MM.1S (cell line): ENCODE results near the gene ZFYVE28.

Experiments
- DNase-seq: peaks from one replicate; pipeline ENCODE4 v3.0.0-alpha.2; 2015
- H2AFZ ChIP-seq: fragments of 300-600 bp; sonication (generic); 2 replicates; pipeline ENCODE4 v1.6.0; 2016; ENCODE audit warnings: antibody characterized with exemption, low read length
- H3F3A ChIP-seq: fragments of 300-600 bp; sonication (generic); 2 replicates; pipeline ENCODE4 v1.6.1; 2016; ENCODE audit warnings: mild to moderate bottlenecking, antibody characterized with exemption, low read length, moderate library complexity, mixed read lengths; ENCODE audit not compliant: insufficient read depth
- H3K27ac ChIP-seq: fragments of 300-600 bp; sonication (generic); 2 replicates; pipeline ENCODE4 v1.5.1; 2016; ENCODE audit warnings: mild to moderate bottlenecking, low read length
- H3K27me3 ChIP-seq: fragments of 300-600 bp; sonication (generic); replicated peaks from 2 replicates; pipeline ENCODE4 v1.6.0; 2016; ENCODE audit warnings: low read length; ENCODE audit not compliant: insufficient read depth
- H3K36me3 ChIP-seq: fragments of 300-600 bp; sonication (generic); replicated peaks from 2 replicates; pipeline ENCODE4 v1.6.1; 2016; ENCODE audit warnings: mild to moderate bottlenecking, low read length, mixed read lengths; ENCODE audit not compliant: insufficient read depth
- H3K4me1 ChIP-seq: fragments of 300-600 bp; sonication (generic); 2 replicates; pipeline ENCODE4 v1.6.1; 2016; ENCODE audit warnings: low read length, mixed read lengths
- H3K4me2 ChIP-seq: fragments of 300-600 bp; sonication (generic); 2 replicates; pipeline ENCODE4 v1.6.0; 2016; ENCODE audit warnings: low read depth, low read length
- H3K4me3 ChIP-seq: fragments of 300-600 bp; sonication (generic); 2 replicates; pipeline ENCODE4 v1.5.1; 2016; ENCODE audit warnings: low read length, mixed read lengths
- H3K79me2 ChIP-seq: fragments of 300-600 bp; sonication (generic); 2 replicates; pipeline ENCODE4 v1.6.1; 2016; ENCODE audit warnings: mixed run types, low read length, mixed read lengths
- H3K9ac ChIP-seq: fragments of 300-600 bp; sonication (generic); 2 replicates; pipeline ENCODE4 v1.6.1; 2016; ENCODE audit warnings: low read length, mixed read lengths
- H3K9me2 ChIP-seq: fragments of 300-600 bp; sonication (generic); replicated peaks from 2 replicates; pipeline ENCODE4 v1.6.1; 2016; ENCODE audit warnings: mild to moderate bottlenecking, low read length, mixed read lengths; ENCODE audit not compliant: insufficient read depth
- H3K9me3 ChIP-seq: fragments of 300-600 bp; sonication (generic); replicated peaks from 2 replicates; pipeline ENCODE4 v1.6.1; 2016; ENCODE audit warnings: mild to moderate bottlenecking, low read length, mixed read lengths; ENCODE audit not compliant: insufficient read depth
- H4K20me1 ChIP-seq: fragments of 300-600 bp; sonication (generic); 2 replicates; pipeline ENCODE4 v1.6.1; 2016; ENCODE audit warnings: mild to moderate bottlenecking, low read length, moderate library complexity, mixed read lengths; ENCODE audit not compliant: insufficient read depth
- CTCF ChIP-seq: fragments of 300-600 bp; sonication (generic); IDR thresholded peaks from 2 replicates; pipeline ENCODE4 v1.5.1; 2016; ENCODE audit warnings: antibody characterized with exemption, low read length, mixed read lengths
- EZH2 ChIP-seq: fragments of 300-600 bp; sonication (generic); optimal IDR thresholded peaks from 2 replicates; pipeline ENCODE3; 2017; ENCODE audit warnings: low read depth, mild to moderate bottlenecking, antibody characterized with exemption, low read length, mixed read lengths
- EZH2phosphoT487 ChIP-seq: fragments of 300-600 bp; sonication (generic); IDR thresholded peaks from 2 replicates; pipeline ENCODE4 v1.6.1; 2018; ENCODE audit warnings: antibody characterized with exemption, low read length

The ZFYVE28 gene

DNA sequence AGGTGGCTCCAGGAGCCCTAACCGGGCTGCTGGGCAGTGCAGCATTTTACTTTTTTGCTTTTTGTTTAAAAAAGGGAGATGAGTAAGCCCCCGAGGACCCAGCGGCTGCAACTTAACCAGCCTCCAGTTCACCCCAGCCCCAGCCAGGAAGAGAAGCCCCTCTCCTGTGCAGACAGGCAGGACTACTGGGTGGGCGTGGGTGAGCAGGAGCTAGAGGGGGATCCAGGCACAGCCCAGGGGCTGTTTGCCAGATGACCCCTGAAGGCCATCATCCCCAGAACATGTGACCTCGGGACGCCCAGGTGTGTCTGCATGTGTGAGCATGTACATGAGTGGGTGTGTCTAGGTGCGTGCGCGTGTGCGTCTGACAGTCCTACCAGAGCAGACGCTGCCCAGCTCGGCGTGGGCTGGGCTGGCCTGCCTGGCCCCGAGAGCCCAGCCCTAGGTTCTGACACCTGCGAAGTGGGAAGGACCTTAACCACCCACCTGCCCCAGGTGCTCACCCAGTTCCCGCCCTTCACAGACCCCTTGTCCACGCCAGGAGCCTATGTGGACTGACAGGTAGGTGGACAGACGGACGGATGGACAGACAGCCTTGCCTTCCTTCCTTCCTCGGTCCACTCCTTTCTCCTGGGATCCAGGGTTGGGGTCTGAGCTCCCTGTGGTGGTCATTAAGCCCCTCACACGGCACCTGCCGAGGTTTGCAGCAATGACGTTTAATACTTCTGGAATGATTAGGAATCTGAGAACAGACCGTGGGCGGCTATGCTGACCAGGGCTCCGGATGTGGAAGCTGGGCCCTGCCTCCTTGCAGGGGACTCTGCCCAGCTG lies 168.7 kb downstream of the ZFYVE28 start:
- no peaks in the 10 kb centered on the region for H3F3A ChIP-seq
- no peaks in the 10 kb centered on the region for H3K36me3 ChIP-seq
- H3K9me3 ChIP-seq = no peaks in the 10 kb centered on the region
- H3K9ac ChIP-seq = no peak overlapping the region
- DNase-seq = no peak
- no peaks in the 10 kb centered on the region for H4K20me1 ChIP-seq
- TF ChIP-seq EZH2phosphoT487 (no peak), EZH2 (no peak), CTCF (no peak)
- H3K79me2 ChIP-seq = no peaks in the 10 kb centered on the region
- no peaks in the 10 kb centered on the region; the same call in 1 of the 2 replicates for H3K4me1 ChIP-seq
- no peak overlapping the region for H3K4me3 ChIP-seq
- H3K27ac ChIP-seq = no peak overlapping the region
- no peaks in the 10 kb centered on the region for H3K9me2 ChIP-seq
- no peak overlapping the region for H2AFZ ChIP-seq
- no peak overlapping the region for H3K4me2 ChIP-seq
- H3K27me3 ChIP-seq = no peaks in the 10 kb centered on the region

- H3K9ac ChIP-seq = no peak overlapping the region
- no peak overlapping the region for H3K27ac ChIP-seq
- H3K79me2 ChIP-seq = no peaks in the 10 kb centered on the region
- no peaks in the 10 kb centered on the region for H4K20me1 ChIP-seq
- H3K9me2 ChIP-seq = no peaks in the 10 kb centered on the region
- no peaks in the 10 kb centered on the region for H3K36me3 ChIP-seq
- H3F3A ChIP-seq = no peaks in the 10 kb centered on the region; the same call in 1 of the 2 replicates
- H3K4me1 ChIP-seq = peaks cover 7% of the 10 kb centered on the region
- DNase-seq = no peak
- H3K9me3 ChIP-seq = no peaks in the 10 kb centered on the region
- H3K4me2 ChIP-seq = no peak overlapping the region
- no peak overlapping the region for H2AFZ ChIP-seq
- H3K27me3 ChIP-seq = no peaks in the 10 kb centered on the region
- H3K4me3 ChIP-seq = no peak overlapping the region
- TF ChIP-seq EZH2phosphoT487 = no peak
- no peak for TF ChIP-seq EZH2
- no peak for TF ChIP-seq CTCF
Observed at GRCh38 chr4:2248821-2249261, 169.6 kb downstream of the ZFYVE28 start.

DNA sequence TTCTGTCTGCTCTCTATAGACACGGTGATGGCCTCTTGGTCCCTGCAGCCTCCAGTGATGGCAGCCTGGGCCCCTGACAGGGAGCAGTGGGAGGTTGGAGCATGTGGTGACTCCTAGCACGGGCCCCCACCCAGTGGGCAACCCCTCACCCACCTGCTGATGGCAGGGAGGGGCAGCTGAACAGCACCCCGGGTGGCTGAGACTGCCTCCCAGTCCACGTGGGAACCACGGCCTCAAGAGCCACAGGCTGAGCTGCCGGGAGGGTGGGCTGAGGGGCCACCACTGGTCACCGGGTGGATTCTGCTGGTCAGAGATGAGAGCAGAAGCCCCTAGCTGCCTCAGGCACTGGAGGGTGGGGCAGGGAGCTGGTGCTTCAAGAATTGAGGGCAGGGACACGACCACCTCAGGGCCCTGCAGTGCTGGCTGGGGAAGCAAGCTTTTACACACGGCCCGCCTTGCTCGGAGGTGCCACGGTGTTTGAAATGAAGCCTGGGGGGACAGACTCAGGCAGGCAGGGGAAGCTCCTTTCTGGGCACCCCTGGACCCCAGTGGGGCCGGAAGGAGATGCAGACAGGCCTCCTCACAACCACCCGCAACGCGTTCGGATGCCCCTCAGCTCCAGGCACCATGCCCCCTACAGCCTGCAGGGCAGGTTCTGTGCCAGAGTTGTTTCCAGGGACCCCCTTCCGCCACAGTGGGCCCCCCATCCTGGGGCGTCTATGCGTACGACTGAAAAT lies 170.2 kb downstream of the ZFYVE28 start:
- H3K36me3 ChIP-seq = no peaks in the 10 kb centered on the region
- H3K4me2 ChIP-seq = no peak overlapping the region
- no peak overlapping the region for H3K27ac ChIP-seq
- H4K20me1 ChIP-seq = no peaks in the 10 kb centered on the region
- DNase-seq = no peak
- TF ChIP-seq EZH2 (no peak), EZH2phosphoT487 (no peak), CTCF (no peak)
- H3K9me2 ChIP-seq = no peaks in the 10 kb centered on the region
- no peaks in the 10 kb centered on the region for H3K79me2 ChIP-seq
- H3K27me3 ChIP-seq = no peaks in the 10 kb centered on the region
- H3K9ac ChIP-seq = no peak overlapping the region
- H3K9me3 ChIP-seq = no peaks in the 10 kb centered on the region
- no peak overlapping the region for H2AFZ ChIP-seq
- peaks cover 4% of the 10 kb centered on the region; the same call in 1 of the 2 replicates for H3F3A ChIP-seq
- peaks cover 13% of the 10 kb centered on the region for H3K4me1 ChIP-seq
- H3K4me3 ChIP-seq = no peak overlapping the region
